Ovary (tissue), 9 donors: Measurements from ENCODE around the gene R3HCC1L. TPM values are rescaled to one million over a fixed set of nuclear protein-coding genes. Genes with fewer than 3 reads are reported as not detected.

Experiments
- DNase-seq, 5 donors: peaks; one replicate each; pipeline ENCODE4 v3.0.0-alpha.2; 2019 to 2020
- H3K27ac ChIP-seq, 2 donors: fragments of 200-600 bp; one replicate each; pipeline versions ENCODE4 v1.5.1 to v1.8.0; 2019 to 2022
- H3K27me3 ChIP-seq: fragments of 200-600 bp; one replicate; pipeline ENCODE4 v1.8.0; 2022
- H3K36me3 ChIP-seq: fragments of 200-600 bp; sonication (generic); one replicate; pipeline ENCODE4 v1.5.1; 2019
- H3K4me1 ChIP-seq: one replicate; pipeline ENCODE4 v1.8.1; 2013; ENCODE audit warnings: mild to moderate bottlenecking, moderate library complexity; ENCODE audit not compliant: insufficient read depth
- H3K4me3 ChIP-seq: fragments of 200-600 bp; sonication (generic); one replicate; pipeline ENCODE4 v1.5.1; 2017
- H3K9me3 ChIP-seq, 2 donors: fragments of 200-600 bp in 1 of 2; sonication (generic) in 1 of 2; one replicate each; pipeline versions ENCODE4 v1.5.1 to v1.8.1; 2013 to 2019; ENCODE audit warnings: mild to moderate bottlenecking in 1 of 2, moderate library complexity in 1 of 2
- EP300 ChIP-seq: sonication (generic); formaldehyde crosslinking; IDR thresholded peaks from one replicate; pipeline ENCODE4 v1.6.1; 2017; ENCODE audit warnings: antibody characterized with exemption
- POLR2A ChIP-seq: fragments of 450-650 bp; IDR thresholded peaks from one replicate; pipeline ENCODE4 v1.6.1; 2017; ENCODE audit warnings: antibody characterized with exemption, mild to moderate bottlenecking, moderate library complexity
- WGBS, 3 donors: extraction: QIAGEN DNeasy Blood & Tissue Kit in 1 of 3; methylation state at CpG; one replicate each; pipeline versions ENCODE4 v1.1.5 to v1.1.7; 2013 to 2017; 5-methylcytosine and 5-hydroxymethylcytosine counted together
- intact Hi-C, 4 donors: fragments of 100-400 bp; cut with DNase I; formaldehyde crosslinking; loops; one replicate each; pipeline versions ENCODE4 v1.11.0 to v1.15.1; 2022 to 2023
- polyA plus RNA-seq, 2 donors: library from polyadenylated mRNA; stranded (reverse); fragments of 200-250 nt in 1 of 2; fragments of 350-450 nt in 1 of 2; fragmentation: Illumina TruSeq in 1 of 2; extraction: RNeasy Lipid Tissue Mini Kit (QIAGEN cat#74804) in 1 of 2; gene quantifications; one replicate each; pipeline ENCODE4 v1.2.3, GENCODE V29; 2013 to 2014
- total RNA-seq, 7 donors: library from RNA; depleted of rRNA in 2 of 7; stranded (reverse); fragments of >200 nt in 2 of 7; fragmentation: NEBNext Ultra II Directional in 3 of 7; extraction: Animal tissue kit (Norgen Biotek cat#: 25700) in 3 of 7; gene quantifications; one replicate each; pipeline versions ENCODE4 v1.1.0 to v1.2.4, GENCODE V29; 2016 to 2023
- TF ChIP-seq, protein P1 (sequence below), 3 donors: fragments of 450-650 bp in 2 of 3; fragments of 200-600 bp in 1 of 3; IDR thresholded peaks; one replicate each; pipeline versions ENCODE4 v1.5.1 to v1.8.0; 2016 to 2022; ENCODE audit warnings: antibody characterized with exemption in 3 of 3, mild to moderate bottlenecking in 1 of 3
- donor health status: DM: no; HTN: no; CAD: no; lungs with moderate emphysema.
- donor health status: DM: no; HTN: no; CAD: no.
- donor health status: Bipolar disorder and iron deficiency.
- donor health status: DM: yes; HTN: yes; CAD: no.
- donor health status: DM: no; HTN: no; CAD: no.
- donor health status: DM: yes; HTN: yes; CAD: no.

R3HCC1L gene
- total and polyA plus RNA-seq, 9 donors, result 7.4 to 10.8 (median 9.1) TPM

DNA sequence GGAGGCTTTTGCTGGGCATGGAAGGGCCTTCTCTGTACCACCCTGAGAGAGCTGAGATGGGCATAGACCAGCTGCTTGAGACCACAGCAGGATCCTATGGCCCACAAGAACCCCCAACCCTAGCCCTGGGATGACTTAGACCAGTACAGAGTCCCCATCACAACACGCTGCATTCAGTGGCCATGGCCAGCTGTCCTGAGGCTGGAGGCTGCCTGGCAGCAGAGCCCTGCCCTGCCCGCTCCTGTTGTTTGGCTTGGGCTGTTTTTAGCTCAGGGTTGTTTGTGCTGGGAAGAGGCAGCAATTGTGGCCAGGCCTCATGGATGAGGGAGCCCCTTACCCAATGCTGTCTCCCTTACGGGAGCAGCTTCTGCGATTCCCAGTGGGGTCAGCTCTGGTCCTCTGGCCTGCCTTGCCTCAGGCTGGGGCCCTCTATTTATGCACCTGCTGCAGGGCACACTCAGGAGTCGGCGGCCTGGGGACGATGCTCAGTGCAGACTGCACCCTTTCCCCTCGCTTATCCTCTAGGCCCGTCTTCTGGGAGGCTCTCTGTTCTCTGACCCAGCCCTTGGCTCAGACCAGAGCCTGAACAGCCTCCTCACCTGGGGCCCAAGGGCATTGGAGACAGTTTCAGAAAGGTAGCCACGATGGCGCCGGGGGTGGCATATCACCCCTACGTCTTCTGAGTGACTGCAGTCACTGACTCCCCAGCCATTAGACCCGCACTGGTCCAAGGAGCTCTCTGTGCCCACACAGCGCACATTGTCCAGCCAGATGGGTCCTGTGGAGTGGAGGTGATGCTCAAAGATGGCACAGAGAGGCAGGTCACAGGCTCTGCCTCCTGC is 127.2 kb downstream of the R3HCC1L start:
- Histone ChIP-seq H3K27me3 (no peaks in the 10 kb centered on the region), H3K9me3 (no peaks in the 10 kb centered on the region), H3K27ac (no peak overlapping the region), H3K36me3 (no peaks in the 10 kb centered on the region), H3K4me1 (no peaks in the 10 kb centered on the region), H3K4me3 (no peak overlapping the region)
- no peak for DNase-seq
- 86 to 87% (median 87%) methylated on average over 15 of the region's 15 CpGs for WGBS, 3 donors
- TF ChIP-seq EP300 (no peak), POLR2A (no peak)
- TF ChIP-seq, protein P1, sequence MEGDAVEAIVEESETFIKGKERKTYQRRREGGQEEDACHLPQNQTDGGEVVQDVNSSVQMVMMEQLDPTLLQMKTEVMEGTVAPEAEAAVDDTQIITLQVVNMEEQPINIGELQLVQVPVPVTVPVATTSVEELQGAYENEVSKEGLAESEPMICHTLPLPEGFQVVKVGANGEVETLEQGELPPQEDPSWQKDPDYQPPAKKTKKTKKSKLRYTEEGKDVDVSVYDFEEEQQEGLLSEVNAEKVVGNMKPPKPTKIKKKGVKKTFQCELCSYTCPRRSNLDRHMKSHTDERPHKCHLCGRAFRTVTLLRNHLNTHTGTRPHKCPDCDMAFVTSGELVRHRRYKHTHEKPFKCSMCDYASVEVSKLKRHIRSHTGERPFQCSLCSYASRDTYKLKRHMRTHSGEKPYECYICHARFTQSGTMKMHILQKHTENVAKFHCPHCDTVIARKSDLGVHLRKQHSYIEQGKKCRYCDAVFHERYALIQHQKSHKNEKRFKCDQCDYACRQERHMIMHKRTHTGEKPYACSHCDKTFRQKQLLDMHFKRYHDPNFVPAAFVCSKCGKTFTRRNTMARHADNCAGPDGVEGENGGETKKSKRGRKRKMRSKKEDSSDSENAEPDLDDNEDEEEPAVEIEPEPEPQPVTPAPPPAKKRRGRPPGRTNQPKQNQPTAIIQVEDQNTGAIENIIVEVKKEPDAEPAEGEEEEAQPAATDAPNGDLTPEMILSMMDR (IDR thresholded peaks at IDR 0.05), result no peak
- intact Hi-C loops, result no loop called here

DNA sequence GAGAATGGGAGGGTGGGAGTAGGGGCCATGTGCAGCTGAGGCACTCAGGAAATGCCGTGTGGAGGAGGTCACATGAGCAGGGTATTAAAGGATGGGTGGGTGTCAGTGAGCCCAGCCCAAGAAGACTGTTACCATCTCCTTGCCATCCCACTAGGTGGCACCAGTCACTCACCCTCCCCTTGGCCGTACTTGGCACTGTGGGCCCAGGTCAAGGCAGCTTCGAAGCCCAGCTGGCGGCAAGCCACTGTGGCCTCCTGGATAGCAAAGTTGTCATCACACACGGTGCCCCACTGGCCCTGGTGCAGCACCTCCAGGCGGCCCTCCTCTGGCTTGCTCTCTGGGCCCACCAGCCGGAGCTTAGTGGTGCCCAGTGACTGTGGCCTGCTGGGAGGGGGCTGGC is 128.1 kb downstream of the R3HCC1L start:
- no peaks in the 10 kb centered on the region for H3K36me3 ChIP-seq
- no peak overlapping the region for H3K27ac ChIP-seq
- H3K9me3 ChIP-seq, result no peaks in the 10 kb centered on the region
- peak in 1 of 5 donors; percentile 30 for DNase-seq
- TF ChIP-seq EP300 (no peak), POLR2A (no peak)
- TF ChIP-seq, protein P1 (IDR thresholded peaks at IDR 0.05), result no peak
- H3K27me3 ChIP-seq, result no peaks in the 10 kb centered on the region
- H3K4me3 ChIP-seq, result no peak overlapping the region
- intact Hi-C loops, result no loop called here
- 77 to 90% (median 89%) methylated on average over 7 of the region's 7 CpGs for WGBS, 3 donors
- H3K4me1 ChIP-seq, result peaks cover 5% of the 10 kb centered on the region

DNA sequence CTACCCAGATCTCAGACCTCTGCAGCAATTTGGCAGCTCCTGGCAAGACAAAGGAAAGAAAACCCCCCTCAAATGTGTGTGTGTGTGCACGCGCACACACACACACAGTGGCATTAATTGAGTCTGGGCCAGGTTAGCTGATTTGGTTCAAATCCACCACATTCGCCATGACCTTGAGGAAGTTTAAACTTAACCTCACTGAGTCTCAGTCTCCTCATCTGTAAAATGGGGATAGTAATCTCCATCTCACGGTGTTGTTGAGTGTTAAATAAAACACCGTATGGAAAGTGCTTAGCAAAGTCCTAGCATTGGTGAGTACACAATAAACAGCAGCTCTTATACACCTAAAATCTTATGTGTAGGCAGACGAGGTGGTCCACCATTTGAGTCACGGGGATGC is 128.6 kb downstream of the R3HCC1L start:
- TF ChIP-seq EP300 (no peak), POLR2A (no peak)
- TF ChIP-seq, protein P1 (IDR thresholded peaks at IDR 0.05), result no peak
- Histone ChIP-seq H3K4me3 (no peak overlapping the region), H3K27ac (no peak overlapping the region), H3K9me3 (no peaks in the 10 kb centered on the region), H3K36me3 (no peaks in the 10 kb centered on the region), H3K4me1 (peaks cover 7% of the 10 kb centered on the region), H3K27me3 (no peaks in the 10 kb centered on the region)
- 90 to 91% (median 90%) methylated on average over 7 of the region's 7 CpGs for WGBS, 3 donors
- no peak for DNase-seq
- intact Hi-C loops, result no loop called here

DNA sequence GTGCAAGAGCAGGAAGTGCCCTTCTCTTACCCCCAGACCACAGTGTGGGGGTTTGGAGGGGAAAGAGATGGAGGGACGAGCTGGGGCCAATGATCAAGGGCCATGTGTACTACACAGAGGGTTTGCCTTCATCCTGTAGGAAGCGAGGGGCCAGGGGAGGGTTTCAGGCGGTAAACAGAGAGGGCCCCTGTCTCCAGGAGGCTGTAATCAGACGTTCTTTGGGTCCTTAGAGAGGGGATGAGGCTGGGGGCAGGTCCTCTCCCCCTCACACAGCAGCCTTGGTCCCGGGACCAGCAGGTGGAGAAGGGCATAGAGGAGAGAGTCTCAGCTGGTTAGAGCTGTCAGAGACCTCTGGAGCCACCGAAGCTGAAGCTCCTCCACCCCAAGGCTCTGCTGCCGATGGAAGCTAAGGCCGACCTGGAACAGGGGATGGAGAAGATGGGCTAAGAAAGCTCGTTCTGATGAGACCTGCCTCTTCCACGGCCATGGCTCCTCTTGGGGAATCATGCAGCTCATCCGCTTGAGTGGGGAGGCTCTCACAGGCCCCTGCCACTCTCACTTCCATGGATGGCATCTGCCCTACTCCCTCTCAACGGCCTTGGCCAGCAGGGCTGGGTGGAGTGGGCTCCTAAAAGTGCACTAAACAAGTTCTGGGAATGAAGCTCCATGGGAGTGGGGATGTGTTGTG is 130.1 kb downstream of the R3HCC1L start:
- no peak for DNase-seq
- H3K36me3 ChIP-seq, result no peaks in the 10 kb centered on the region
- H3K27me3 ChIP-seq, result no peaks in the 10 kb centered on the region
- H3K4me3 ChIP-seq, result no peak overlapping the region
- TF ChIP-seq EP300 (no peak), POLR2A (no peak)
- TF ChIP-seq, protein P1 (IDR thresholded peaks at IDR 0.05), result no peak
- 84 to 89% (median 86%) methylated on average over 12 of the region's 12 CpGs for WGBS, 3 donors
- H3K27ac ChIP-seq, result no peak overlapping the region
- intact Hi-C loops, result no loop called here
- H3K9me3 ChIP-seq, result no peaks in the 10 kb centered on the region
- H3K4me1 ChIP-seq, result peaks cover 15% of the 10 kb centered on the region
